Measurements from ENCODE around the gene SUN2. TPM values are rescaled to one million over a fixed set of nuclear protein-coding genes. Genes with fewer than 3 reads are reported as not detected.
A peak's percentile ranks its signal among the peaks of the same experiment; 100 is the strongest.

SUN2 gene
- total RNA-seq, 1 donor from 2014 or later, result 41.7 TPM

- TF ChIP-seq, protein P1, sequence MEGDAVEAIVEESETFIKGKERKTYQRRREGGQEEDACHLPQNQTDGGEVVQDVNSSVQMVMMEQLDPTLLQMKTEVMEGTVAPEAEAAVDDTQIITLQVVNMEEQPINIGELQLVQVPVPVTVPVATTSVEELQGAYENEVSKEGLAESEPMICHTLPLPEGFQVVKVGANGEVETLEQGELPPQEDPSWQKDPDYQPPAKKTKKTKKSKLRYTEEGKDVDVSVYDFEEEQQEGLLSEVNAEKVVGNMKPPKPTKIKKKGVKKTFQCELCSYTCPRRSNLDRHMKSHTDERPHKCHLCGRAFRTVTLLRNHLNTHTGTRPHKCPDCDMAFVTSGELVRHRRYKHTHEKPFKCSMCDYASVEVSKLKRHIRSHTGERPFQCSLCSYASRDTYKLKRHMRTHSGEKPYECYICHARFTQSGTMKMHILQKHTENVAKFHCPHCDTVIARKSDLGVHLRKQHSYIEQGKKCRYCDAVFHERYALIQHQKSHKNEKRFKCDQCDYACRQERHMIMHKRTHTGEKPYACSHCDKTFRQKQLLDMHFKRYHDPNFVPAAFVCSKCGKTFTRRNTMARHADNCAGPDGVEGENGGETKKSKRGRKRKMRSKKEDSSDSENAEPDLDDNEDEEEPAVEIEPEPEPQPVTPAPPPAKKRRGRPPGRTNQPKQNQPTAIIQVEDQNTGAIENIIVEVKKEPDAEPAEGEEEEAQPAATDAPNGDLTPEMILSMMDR (conservative IDR thresholded peaks at IDR 0.05), result no peak
- peaks cover 2% of the 10 kb centered on the region for H3K27me3 Mint-ChIP-seq (ENCODE audit: low read depth)
- H3K36me3 Mint-ChIP-seq (ENCODE audit: low read depth), result peaks cover 2% of the 10 kb centered on the region
- H3K4me1 Mint-ChIP-seq, result peaks cover 50% of the 10 kb centered on the region
- peak overlapping the region; percentile 12 for H3K27ac Mint-ChIP-seq (ENCODE audit: unreplicated experiment)
- DNase-seq (ENCODE audit: low read depth, low spot score), result no peak
- H3K4me3 Mint-ChIP-seq, result peak overlapping the region; percentile 94
- H3K9me3 Mint-ChIP-seq, result no peaks in the 10 kb centered on the region
Measured at GRCh38 chr22:38699143-38699542, 56.7 kb downstream of the SUN2 start.

- Mint-ChIP-seq H3K9me3 (no peaks in the 10 kb centered on the region), H3K27ac (ENCODE audit: unreplicated experiment) (peak overlapping the region; percentile 12), H3K36me3 (ENCODE audit: low read depth) (peaks cover 2% of the 10 kb centered on the region), H3K4me3 (peak overlapping the region; percentile 94), H3K4me1 (peaks cover 46% of the 10 kb centered on the region), H3K27me3 (ENCODE audit: low read depth) (peaks cover 2% of the 10 kb centered on the region)
- TF ChIP-seq, protein P1 (conservative IDR thresholded peaks at IDR 0.05), result no peak
- DNase-seq (ENCODE audit: low read depth, low spot score), result no peak
Measured at GRCh38 chr22:38698407-38699094, 57.2 kb downstream of the SUN2 start.

GRCh38 chr22:38697425-38698089 is 58.2 kb downstream of the SUN2 start:
- Mint-ChIP-seq H3K4me1 (peaks cover 46% of the 10 kb centered on the region), H3K27me3 (ENCODE audit: low read depth) (peaks cover 2% of the 10 kb centered on the region), H3K27ac (ENCODE audit: unreplicated experiment) (no peak overlapping the region), H3K36me3 (ENCODE audit: low read depth) (peaks cover 2% of the 10 kb centered on the region), H3K4me3 (peak overlapping the region; percentile 94), H3K9me3 (no peaks in the 10 kb centered on the region)
- TF ChIP-seq, protein P1 (conservative IDR thresholded peaks at IDR 0.05), result no peak
- no peak for DNase-seq (ENCODE audit: low read depth, low spot score)

DNA sequence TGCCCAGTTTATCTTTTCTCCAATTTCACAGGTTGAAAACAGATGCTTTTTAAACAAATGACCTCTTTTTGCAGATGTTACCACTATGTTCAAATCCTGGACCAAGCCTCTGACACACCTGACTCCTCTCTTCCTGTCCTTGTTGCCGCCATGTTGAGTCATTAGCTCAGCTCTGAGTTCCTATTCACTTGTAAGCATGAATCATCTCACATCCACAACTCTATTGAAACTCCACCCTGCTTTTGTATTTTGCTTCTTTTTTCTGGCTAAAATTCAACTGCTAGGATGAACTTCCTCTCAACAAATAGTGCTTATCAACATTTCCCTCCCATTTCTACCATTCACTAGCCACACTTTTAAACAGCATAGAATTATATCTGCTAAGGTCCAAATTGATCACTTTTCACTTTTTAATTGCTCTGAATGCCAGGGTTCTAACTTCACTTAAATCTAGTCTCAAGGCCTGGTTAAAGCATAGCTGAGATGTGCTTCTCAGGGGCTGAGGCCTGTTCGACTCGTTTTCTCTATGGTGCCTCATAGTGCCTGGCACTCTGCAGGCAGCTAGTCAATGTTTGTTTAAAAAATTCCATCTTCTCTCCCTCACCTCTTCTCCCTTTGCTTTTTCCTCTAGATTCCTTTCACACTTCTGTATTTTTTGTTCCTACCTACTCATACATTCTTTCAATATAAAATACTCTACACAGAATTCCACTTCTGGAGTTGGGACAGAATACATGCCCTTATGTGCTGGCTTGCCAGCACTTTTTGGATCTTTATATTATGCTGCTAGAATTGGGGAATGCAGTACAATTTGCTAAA is 59.0 kb downstream of the SUN2 start:
- Mint-ChIP-seq H3K9me3 (no peaks in the 10 kb centered on the region), H3K4me3 (peak overlapping the region; percentile 94)

GRCh38 chr22:38694940-38695339 is 60.9 kb downstream of the SUN2 start:
- H3K4me3 Mint-ChIP-seq, result no peak overlapping the region
- no peak for DNase-seq (ENCODE audit: low read depth, low spot score)
- H3K27me3 Mint-ChIP-seq (ENCODE audit: low read depth), result no peaks in the 10 kb centered on the region
- H3K4me1 Mint-ChIP-seq, result peaks cover 46% of the 10 kb centered on the region
- H3K9me3 Mint-ChIP-seq, result no peaks in the 10 kb centered on the region
- TF ChIP-seq, protein P1 (conservative IDR thresholded peaks at IDR 0.05), result no peak
- peaks cover 2% of the 10 kb centered on the region for H3K36me3 Mint-ChIP-seq (ENCODE audit: low read depth)
- no peak overlapping the region for H3K27ac Mint-ChIP-seq (ENCODE audit: unreplicated experiment)

More for the DNA sequence above, 59.0 kb downstream of the SUN2 start:
- Mint-ChIP-seq H3K36me3 (ENCODE audit: low read depth) (peaks cover 2% of the 10 kb centered on the region), H3K4me1 (peaks cover 50% of the 10 kb centered on the region), H3K27ac (ENCODE audit: unreplicated experiment) (peak overlapping the region; percentile 3), H3K27me3 (ENCODE audit: low read depth) (peaks cover 2% of the 10 kb centered on the region)
- no peak for DNase-seq (ENCODE audit: low read depth, low spot score)
- TF ChIP-seq, protein P1 (conservative IDR thresholded peaks at IDR 0.05), result no peak
